ENCODE data around the gene MEF2A. TPM values are rescaled to one million over a fixed set of nuclear protein-coding genes. Genes with fewer than 3 reads are reported as not detected.

Gene MEF2A
- total RNA-seq, 1 donor from 2014 or later, result 20.7 TPM

DNA sequence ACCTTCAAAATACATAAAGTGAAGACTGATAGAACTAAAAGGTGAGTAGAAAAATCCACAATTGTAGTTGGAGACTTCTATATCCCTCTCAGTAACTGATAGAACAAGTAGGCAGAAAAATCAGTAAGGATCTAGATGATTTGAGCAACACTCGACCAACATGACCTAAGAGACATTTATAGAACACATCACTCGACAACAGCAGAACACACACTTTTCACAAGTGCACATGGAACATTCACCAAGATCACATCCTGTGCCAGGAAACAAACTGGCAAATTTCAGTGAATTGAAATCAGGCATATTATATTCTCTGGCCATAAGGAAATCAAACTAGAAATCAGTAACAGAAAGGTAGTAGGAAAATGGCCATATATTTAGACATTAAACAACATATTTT is 130.3 kb downstream of the MEF2A start:
- ATAC-seq, result no peak

DNA sequence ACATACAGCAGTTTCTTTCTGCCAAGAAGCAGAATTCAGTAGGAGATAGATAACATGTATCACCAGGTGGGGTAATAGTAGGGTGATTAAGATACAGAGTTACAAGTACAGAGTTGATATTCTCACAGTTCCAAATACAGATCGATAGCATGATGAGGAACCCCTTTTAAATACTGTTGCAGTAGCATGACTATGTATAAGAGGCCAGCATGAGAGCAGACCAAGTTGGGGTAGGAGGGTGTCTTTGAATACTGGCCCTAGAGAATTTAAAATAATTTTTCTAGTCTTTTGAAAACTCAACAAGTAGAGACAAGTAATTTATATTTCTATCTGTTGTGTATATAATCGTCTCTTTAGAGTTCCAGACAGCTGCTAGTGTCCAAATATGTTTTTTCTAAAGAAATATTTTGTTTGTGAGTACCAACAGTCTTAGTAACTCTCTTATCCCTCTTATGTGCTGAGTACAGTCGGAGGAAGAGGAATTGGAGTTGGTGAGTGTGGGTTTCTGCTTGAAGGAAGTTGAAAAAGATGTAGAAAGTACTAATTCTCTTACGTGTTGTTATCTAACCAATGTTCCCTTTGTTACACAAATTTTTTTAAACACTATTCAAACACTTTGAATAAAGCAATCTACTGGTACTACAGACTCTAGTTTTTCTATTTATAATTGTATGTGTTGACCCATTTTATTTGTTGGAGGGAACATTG is 137.3 kb downstream of the MEF2A start:
- ATAC-seq, result peak; percentile 5

More for the DNA sequence above, 130.3 kb downstream of the MEF2A start:
- DNase-seq (ENCODE audit: low spot score), result no peak

DNA sequence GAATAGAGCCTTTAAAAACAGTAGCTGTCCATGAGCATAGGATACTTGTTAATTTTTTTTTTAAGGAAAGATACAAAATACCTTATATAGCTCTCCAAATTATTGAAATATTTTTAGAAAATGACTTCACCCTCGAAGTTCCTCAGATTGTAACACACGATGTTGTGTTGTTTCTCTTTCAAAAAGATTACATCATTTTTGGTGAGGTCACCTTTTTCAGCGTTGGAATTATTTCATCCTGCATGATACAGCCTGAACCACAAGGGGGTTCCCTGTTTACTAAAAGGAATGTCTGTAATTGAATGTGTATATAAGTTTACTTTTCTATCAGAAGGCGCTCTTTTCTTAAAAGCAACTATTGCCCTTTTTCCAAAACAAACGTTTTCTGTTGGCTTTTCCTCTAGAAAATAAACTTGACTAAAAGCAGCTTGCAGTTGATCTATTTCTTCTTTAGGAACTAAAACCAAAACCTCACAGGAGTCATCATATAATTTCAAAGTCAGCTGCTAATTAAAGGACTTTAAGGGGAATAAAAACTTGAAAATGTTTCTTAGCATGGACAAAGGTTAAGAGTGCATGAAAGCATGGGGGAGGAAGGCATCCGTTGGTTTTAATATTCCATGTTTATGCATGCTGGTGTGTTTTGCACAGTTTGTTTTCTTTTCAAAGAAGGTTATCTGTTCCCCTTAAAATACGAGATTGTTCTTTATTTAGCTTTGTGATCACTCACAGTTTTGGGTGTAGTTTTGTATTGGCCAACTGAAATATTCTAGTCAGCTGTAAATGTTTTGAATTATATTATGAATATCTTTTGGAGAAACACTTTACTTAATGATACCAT is 138.0 kb downstream of the MEF2A start:
- DNase-seq (ENCODE audit: low spot score), result no peak
- ATAC-seq, result peak; percentile 68

More for the DNA sequence above, 137.3 kb downstream of the MEF2A start:
- DNase-seq (ENCODE audit: low spot score), result no peak

GRCh38 chr15:99704444-99704838 is 138.7 kb downstream of the MEF2A start:
- DNase-seq (ENCODE audit: low spot score), result no peak
- ATAC-seq, result peak; percentile 79

DNA sequence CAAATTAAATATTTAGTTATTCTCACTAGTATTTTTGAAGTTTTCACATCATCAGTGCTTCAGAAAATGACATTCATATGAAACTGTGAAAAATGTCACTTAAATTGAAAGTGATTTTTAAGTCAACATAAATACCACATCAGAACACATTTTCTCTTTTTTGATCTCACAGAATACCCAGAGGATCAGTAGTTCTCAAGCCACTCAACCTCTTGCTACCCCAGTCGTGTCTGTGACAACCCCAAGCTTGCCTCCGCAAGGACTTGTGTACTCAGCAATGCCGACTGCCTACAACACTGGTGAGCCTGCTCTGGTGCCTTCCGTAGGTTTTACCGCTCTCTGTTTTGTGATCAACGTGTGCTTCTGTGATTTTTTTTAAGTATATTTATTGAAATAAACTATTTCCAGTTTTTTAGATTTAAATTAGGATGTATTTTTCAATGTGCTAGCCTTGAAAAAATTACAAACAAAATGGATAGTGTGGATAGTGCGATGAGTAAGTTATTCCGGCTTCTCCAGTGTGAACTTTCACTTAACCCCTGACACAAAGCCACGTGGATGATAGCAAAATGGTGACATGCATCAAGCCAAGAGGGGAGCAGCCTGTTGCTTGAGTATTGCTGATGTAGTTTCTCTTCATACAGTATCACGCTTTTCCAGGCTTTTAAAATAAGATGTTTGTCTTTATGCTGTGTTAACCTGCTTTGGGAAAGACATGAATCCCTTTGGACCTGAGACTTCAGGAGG is 140.9 kb downstream of the MEF2A start:
- no peak for ATAC-seq
- DNase-seq (ENCODE audit: low spot score), result no peak

- ATAC-seq, result peak; percentile 8
- no peak for DNase-seq (ENCODE audit: low spot score)
These were observed 141.9 kb downstream of the MEF2A start for GRCh38 chr15:99707473-99708270.

- peak; percentile 65 for ATAC-seq
- peak; percentile 75 for DNase-seq (ENCODE audit: low spot score)
These were observed 142.8 kb downstream of the MEF2A start for GRCh38 chr15:99708563-99708962.

GRCh38 chr15:99709243-99709986 is 143.6 kb downstream of the MEF2A start:
- ATAC-seq, result no peak
- no peak for DNase-seq (ENCODE audit: low spot score)

DNA sequence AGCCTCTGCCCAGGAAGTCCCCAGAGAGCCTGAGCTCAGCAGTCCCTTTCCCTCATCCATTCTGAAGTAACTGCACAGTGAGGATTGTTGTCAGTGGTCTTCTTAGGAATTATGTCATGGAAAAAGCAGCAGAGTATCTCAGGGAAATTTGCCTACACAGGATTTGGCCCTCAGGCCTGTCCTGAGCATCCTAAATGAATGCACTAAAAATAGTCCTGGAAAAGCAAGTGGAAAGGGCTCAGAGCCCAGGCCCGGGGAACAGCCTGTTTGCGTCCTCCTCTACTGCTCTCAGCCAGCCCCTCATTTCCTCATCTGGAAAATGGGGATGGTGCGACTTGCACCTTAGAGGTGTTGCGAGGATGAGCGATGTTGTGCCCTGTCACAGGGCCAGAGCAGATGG is 145.8 kb downstream of the MEF2A start:
- ATAC-seq (no peak), DNase-seq (ENCODE audit: low spot score) (no peak)

DNA sequence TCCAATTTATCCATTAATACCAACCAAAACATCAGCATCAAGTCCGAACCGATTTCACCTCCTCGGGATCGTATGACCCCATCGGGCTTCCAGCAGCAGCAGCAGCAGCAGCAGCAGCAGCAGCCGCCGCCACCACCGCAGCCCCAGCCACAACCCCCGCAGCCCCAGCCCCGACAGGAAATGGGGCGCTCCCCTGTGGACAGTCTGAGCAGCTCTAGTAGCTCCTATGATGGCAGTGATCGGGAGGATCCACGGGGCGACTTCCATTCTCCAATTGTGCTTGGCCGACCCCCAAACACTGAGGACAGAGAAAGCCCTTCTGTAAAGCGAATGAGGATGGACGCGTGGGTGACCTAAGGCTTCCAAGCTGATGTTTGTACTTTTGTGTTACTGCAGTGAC is 146.6 kb downstream of the MEF2A start:
- DNase-seq (ENCODE audit: low spot score) (no peak), ATAC-seq (no peak)

DNA sequence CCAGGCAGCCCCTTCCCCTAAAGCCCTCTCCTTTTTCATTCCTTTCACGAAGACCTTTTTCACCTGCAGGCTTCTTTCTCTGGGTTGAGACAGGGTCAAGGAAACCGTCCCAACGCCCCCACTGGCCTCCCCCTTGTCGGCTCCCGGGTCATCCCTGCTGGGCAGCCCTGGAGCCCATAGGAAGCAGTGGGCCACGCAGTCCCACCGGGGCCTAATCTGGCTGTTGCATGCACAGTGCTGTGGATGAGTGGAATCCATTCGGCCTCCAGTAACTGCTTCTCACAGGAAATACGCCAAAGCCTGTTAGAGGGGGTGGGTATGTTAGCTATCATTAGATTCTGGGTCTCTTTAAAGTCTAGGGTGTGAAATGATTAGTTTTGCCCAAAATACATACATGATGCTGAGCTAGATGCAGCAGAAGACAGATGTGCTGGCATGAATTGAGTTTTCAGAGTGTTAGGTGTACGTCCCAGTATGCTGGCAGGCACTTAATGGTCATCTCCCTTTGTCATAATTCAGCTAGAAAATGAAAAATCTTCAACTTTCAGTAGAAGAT is 150.8 kb downstream of the MEF2A start:
- DNase-seq (ENCODE audit: low spot score) (no peak), ATAC-seq (no peak)

GRCh38 chr15:99717161-99718009 is 151.6 kb downstream of the MEF2A start:
- DNase-seq (ENCODE audit: low spot score), result no peak
- ATAC-seq, result peak; percentile 17

DNA sequence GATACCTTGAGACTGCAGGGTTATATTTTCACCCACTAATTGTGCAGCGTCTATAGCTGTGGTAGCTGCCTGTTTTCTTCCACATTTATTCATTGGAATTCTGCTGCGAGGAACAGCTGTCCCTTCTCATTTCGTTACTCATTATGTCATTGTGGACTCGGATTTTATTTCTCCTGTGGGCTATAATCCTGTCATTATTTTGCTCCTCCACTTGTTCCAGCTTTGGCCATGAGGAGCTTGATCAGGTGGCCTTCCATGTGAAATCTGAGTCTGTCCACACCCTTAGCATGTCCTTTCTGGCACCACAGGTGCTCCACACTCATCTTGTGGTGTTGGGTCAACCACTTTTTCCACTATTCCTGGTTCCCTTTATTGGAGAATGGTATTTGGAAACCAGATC is 152.6 kb downstream of the MEF2A start:
- ATAC-seq (no peak), DNase-seq (ENCODE audit: low spot score) (no peak)

DNA sequence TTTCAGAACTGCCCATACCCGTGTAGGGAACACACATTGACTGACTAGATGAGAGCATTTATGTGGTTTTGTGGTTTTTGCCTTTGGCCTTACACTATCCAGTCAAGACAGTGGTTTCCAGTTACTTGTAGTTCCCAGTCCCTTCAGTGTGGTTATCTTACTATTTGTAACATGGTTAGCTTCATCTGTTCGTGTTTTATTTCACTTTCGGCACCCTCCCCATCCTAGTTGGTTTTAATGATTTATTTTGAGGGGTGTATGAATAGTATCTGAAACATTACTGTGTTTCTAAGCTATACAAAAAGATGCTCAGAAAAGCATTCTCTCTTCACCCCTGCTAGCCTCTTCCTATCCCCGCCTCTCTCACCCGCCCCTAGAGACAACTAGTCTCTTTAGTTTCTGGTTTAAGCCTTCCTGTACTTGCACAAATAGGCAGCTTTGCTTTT is 153.3 kb downstream of the MEF2A start:
- ATAC-seq (no peak), DNase-seq (ENCODE audit: low spot score) (no peak)

DNA sequence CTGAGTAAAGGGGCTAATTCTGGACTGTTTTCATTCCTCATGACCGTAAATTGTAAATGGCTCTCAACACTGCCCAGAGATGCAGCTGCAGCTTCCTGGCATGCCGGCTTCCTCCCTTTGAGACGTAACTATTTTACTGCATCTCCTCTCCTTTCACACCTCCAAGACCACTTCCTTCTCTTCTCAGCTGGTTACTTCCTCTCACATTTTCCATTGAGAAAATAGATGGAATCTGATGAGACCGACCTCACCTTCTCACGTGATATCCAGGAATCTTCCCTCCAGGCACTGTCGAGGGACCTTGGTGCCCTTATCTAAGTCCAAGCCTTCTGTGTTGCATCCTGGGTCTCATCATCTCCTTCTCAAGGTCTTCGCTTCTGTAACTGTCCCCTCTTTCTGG is 154.7 kb downstream of the MEF2A start:
- DNase-seq (ENCODE audit: low spot score) (no peak), ATAC-seq (no peak)

DNA sequence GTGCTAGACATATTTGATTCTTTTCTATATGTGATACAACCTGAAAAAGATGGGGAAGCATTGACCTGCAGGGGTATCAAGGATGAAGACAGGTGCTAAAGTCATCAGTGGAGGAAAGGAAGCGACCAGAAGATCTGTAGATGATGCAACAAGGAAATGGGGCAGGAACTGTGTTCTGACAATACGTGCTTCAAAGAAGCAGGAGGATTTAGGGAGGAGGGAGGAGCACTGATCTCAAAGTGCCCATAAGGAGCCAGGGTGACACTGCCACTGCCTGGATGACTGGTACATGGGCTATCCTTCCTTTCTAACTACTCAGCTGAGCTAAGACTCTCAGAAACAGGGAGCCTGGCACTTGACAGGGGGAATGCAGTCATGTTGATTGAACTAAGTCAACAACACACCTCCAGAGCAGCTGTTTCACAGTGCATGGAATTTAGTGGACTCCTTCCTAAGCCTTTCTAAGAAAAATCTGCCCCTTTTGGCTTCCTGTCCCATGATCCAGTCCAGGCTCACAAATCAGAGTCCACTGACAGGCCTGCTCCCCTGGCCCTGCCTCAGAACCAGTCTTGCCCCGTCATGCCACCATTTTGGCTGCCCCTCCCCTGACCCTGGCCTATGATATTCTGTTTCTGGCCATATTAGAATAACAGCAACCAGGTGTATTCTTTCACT is 155.5 kb downstream of the MEF2A start:
- ATAC-seq (peak; percentile 16), DNase-seq (ENCODE audit: low spot score) (no peak)

DNA sequence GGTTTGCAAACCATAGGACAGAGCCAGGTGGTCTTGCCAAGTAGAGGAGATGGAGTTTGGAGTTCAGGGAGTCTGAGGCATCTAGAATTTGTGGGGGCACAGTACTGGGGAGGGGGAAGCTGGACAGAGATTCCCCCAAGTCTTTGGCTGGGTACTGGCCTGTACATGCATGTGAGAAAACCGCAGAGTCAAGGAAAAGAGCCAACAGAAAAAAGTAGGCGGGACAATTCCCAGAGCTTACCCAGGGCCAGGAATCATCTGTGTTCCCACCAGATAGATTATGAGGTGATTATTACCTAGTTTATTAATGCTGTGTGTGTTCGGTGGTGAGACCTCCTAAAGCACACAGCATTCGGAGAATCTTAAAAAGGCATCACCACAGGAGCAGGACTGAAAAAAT is 156.1 kb downstream of the MEF2A start:
- no peak for ATAC-seq

GRCh38 chr15:99722406-99722805 is 156.6 kb downstream of the MEF2A start:
- no peak for DNase-seq (ENCODE audit: low spot score)
- no peak for ATAC-seq

More for the DNA sequence above, 156.1 kb downstream of the MEF2A start:
- DNase-seq (ENCODE audit: low spot score), result no peak

Data from left lobe of liver (tissue), 2 donors.